KBM-7 (cell line): Measurements from ENCODE around the gene ANGPTL4.
A peak's percentile ranks its signal among the peaks of the same experiment; 100 is the strongest.
"Not testable (repeated sequence)": the region's sequence is repeated elsewhere in the genome, so short reads cannot be mapped to it uniquely, and the experiment has no call there.

ENCODE experiments used
- DNase-seq: peaks from one replicate; pipeline ENCODE4 v3.0.0-alpha.2; 2015
- in situ Hi-C: fragments of 300-500 bp; cut with MboI; formaldehyde crosslinking; loops from 2 replicates; pipeline ENCODE4 v1.14.3; 2020; ENCODE audit warnings: low sequenced_read_pairs, low pct_unique_long_range_greater_than_20kb, mixed read lengths

ANGPTL4 gene

GRCh38 chr19:8399681-8400188 is 35.8 kb downstream of the ANGPTL4 start:
- DNase-seq = no peak
- in situ Hi-C loops = no loop called here

GRCh38 chr19:8401981-8402411 is 38.0 kb downstream of the ANGPTL4 start:
- in situ Hi-C loops = no loop called here
- no peak for DNase-seq

- in situ Hi-C loops = no loop called here
- DNase-seq = no peak
Measured at GRCh38 chr19:8403098-8403819, 39.3 kb downstream of the ANGPTL4 start.

GRCh38 chr19:8403820-8404109 is 39.8 kb downstream of the ANGPTL4 start:
- DNase-seq = no peak
- in situ Hi-C loops = no loop called here

GRCh38 chr19:8404391-8405151 is 40.6 kb downstream of the ANGPTL4 start:
- in situ Hi-C loops = no loop called here

GRCh38 chr19:8410718-8411117 is 46.8 kb downstream of the ANGPTL4 start:
- DNase-seq, in situ Hi-C loops: not testable (repeated sequence)

More at GRCh38 chr19:8404391-8405151, 40.6 kb downstream of the ANGPTL4 start:
- no peak for DNase-seq

GRCh38 chr19:8412783-8413628 is 49.1 kb downstream of the ANGPTL4 start, which contains the start of gene MARCHF2:
MARCHF2 (plus strand) TSS chr19:8413305; CDS start chr19:8421841, 8,536 bp downstream.
- DNase-seq = peak; percentile 90
- in situ Hi-C loops = no loop called here

GRCh38 chr19:8413629-8413995 is 49.7 kb downstream of the ANGPTL4 start:
- in situ Hi-C loops = no loop called here
- no peak for DNase-seq

GRCh38 chr19:8416796-8417195 is 52.8 kb downstream of the ANGPTL4 start:
- no peak for DNase-seq
- in situ Hi-C loops = no loop called here

GRCh38 chr19:8421484-8422461 is 57.8 kb downstream of the ANGPTL4 start:
- in situ Hi-C loops = no loop called here
- no peak for DNase-seq

GRCh38 chr19:8423817-8424223 is 59.9 kb downstream of the ANGPTL4 start:
- peak; percentile 83 for DNase-seq
- in situ Hi-C loops = no loop called here
